Cardiac fibroblast (primary cell): ENCODE results near the gene XPC.

Experiments
- DNase-seq, 2 donors: peaks; one replicate each; pipeline versions ENCODE4 v3.0.0 to v3.0.0-alpha.2; 2010; ENCODE audit warnings: low read depth in 2 of 2
- H3K4me3 ChIP-seq, 2 donors: replicated peaks in 1 of 2; 1 replicate in 1 of 2; 2 replicates in 1 of 2; pipeline ENCODE4 v1.5.1; 2011; ENCODE audit warnings: low read depth in 2 of 2, low read length in 2 of 2, mild to moderate bottlenecking in 2 of 2, moderate library complexity in 1 of 2
- CTCF ChIP-seq: IDR thresholded peaks from one replicate; pipeline ENCODE4 v1.5.1; 2011; ENCODE audit warnings: low read depth, mild to moderate bottlenecking, low read length, inconsistent platforms

XPC gene

GRCh38 chr3:14138109-14138877 lies 40.1 kb downstream of the XPC start:
- no peak for TF ChIP-seq CTCF
- DNase-seq, result no peak
- no peak overlapping the region for H3K4me3 ChIP-seq

- TF ChIP-seq CTCF, result no peak
- H3K4me3 ChIP-seq, result no peak overlapping the region
- no peak for DNase-seq
These were observed 41.0 kb downstream of the XPC start for GRCh38 chr3:14137445-14137844.

GRCh38 chr3:14137004-14137403 lies 41.4 kb downstream of the XPC start:
- DNase-seq, result no peak
- H3K4me3 ChIP-seq, result no peak overlapping the region
- no peak for TF ChIP-seq CTCF

- DNase-seq, result no peak
- no peak for TF ChIP-seq CTCF
These were observed 42.8 kb downstream of the XPC start for GRCh38 chr3:14135581-14135980.

GRCh38 chr3:14134291-14134690 lies 44.1 kb downstream of the XPC start:
- H3K4me3 ChIP-seq, result no peak overlapping the region
- no peak for DNase-seq
- TF ChIP-seq CTCF, result no peak

More at GRCh38 chr3:14135581-14135980, 42.8 kb downstream of the XPC start:
- H3K4me3 ChIP-seq, result no peak overlapping the region

GRCh38 chr3:14133876-14134275 lies 44.5 kb downstream of the XPC start:
- DNase-seq, result no peak
- no peak overlapping the region for H3K4me3 ChIP-seq
- no peak for TF ChIP-seq CTCF
